Large intestine (tissue), 3 donors: Measurements from ENCODE around the gene ZBTB42. TPM values are rescaled to one million over a fixed set of nuclear protein-coding genes. Genes with fewer than 3 reads are reported as not detected.
"Not testable (repeated sequence)": the region's sequence is repeated elsewhere in the genome, so short reads cannot be mapped to it uniquely, and the experiment has no call there.

ENCODE experiments used
- DNase-seq, 2 donors: peaks; one replicate each; pipeline versions ENCODE4 v3.0.0 to v3.0.0-alpha.2; 2013
- H3K27ac ChIP-seq: one replicate; pipeline ENCODE4 v1.5.1; 2013; ENCODE audit warnings: low read length
- H3K27me3 ChIP-seq: 2 replicates; pipeline ENCODE4 v1.6.1; 2013; ENCODE audit warnings: low read length; ENCODE audit not compliant: control insufficient read depth, insufficient read depth
- H3K36me3 ChIP-seq: 2 replicates; pipeline ENCODE4 v1.6.1; 2013; ENCODE audit warnings: low read length; ENCODE audit not compliant: control insufficient read depth, insufficient read depth
- H3K4me1 ChIP-seq: one replicate; pipeline ENCODE4 v1.6.1; 2013; ENCODE audit warnings: low read length; ENCODE audit not compliant: control insufficient read depth, insufficient read depth
- H3K4me3 ChIP-seq: one replicate; pipeline ENCODE4 v1.5.1; 2013; ENCODE audit warnings: low read length
- H3K9me3 ChIP-seq: one replicate; pipeline ENCODE4 v1.6.1; 2013; ENCODE audit warnings: mild to moderate bottlenecking, low read depth, low read length, moderate library complexity; ENCODE audit not compliant: control insufficient read depth
- WGBS: methylation state at CpG from one replicate; pipeline ENCODE4 v1.1.5; 2013; ENCODE audit warnings: low lambda C conversion rate; ENCODE audit not compliant: insufficient coverage; 5-methylcytosine and 5-hydroxymethylcytosine counted together
- polyA plus RNA-seq: library from polyadenylated mRNA; unstranded; fragments of 120-200 nt; gene quantifications from one replicate; pipeline ENCODE4 v1.2.1, GENCODE V29; 2013

The ZBTB42 gene
- polyA plus RNA-seq, 1 donor: 6.0 TPM

DNA sequence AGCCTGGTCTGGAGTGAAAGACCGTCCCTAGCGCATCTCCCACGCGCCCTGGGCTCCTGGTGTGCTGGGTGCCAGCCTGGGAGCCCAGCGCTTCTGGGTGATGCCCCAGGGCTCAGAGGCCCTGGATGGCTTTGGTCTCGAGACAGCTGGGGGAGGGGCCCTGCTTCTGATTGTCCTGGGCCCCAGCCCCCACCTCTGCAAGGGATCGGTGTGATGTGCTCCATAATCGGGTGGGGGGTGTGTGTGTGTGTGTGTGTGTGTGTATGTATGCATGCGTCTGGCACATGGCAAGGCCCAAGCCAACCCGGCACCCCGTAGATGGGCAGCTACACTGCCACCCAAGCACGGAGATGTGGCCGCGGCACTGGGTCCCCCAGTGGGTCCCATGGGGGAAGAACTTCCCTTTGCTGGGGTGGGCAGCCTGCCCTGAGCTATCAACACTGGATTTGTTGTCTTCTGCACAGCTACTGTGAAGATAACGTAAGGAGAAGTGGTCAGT lies 3.1 kb downstream of the ZBTB42 start:
- H3K9me3 ChIP-seq: peaks cover 2% of the 10 kb centered on the region
- no peaks in the 10 kb centered on the region for H3K36me3 ChIP-seq
- peaks cover 26% of the 10 kb centered on the region for H3K4me1 ChIP-seq
- H3K27ac ChIP-seq: no peak overlapping the region
- no peaks in the 10 kb centered on the region for H3K27me3 ChIP-seq
- WGBS: no CpG with 5 or more reads among the region's 15 CpGs
- H3K4me3 ChIP-seq: no peak overlapping the region
- no peak for DNase-seq

DNA sequence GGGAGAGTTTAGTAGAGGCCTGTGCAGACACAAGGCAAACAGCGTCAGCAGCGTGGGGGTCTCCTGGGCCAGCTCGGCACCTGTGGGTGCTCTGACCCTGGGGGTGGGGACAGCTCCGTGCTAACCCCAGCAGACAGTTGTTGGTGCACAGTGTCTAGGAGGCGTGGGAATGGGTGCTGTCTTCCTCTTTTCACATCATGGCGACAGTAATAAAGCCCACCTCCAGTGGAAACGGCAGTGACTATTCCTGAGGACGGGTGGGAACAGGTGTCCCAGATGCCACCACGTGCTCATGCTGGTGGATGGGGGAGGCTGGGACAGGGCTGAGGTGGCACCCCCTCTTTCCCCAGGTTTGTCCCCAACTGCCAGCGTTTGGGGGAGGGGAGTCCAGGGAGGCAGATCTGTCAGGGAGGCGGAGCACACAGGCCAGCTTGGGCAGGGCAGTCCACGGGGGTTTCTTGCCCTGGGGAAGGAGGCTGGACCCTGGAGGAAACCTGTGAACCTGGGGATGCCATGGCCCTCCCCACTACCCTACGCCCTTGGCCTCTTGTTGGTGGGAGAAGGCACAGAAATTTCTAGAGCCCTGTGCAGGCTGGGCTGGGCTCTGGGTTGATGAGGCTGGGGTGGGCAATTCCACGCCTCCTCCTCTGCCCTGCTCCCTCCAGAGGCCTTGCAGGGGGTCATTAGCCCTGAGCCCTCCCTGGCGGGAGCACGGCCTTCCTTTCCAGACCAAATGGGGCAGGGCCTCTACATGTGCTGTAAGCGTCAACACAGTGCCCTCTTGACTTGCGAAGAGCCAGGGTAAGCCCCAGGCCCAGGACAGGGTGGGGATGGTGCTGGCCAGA lies 3.8 kb downstream of the ZBTB42 start:
- no peak for DNase-seq
- Histone ChIP-seq H3K9me3 (peaks cover 2% of the 10 kb centered on the region), H3K27ac (no peak overlapping the region), H3K27me3 (no peaks in the 10 kb centered on the region), H3K4me3 (no peak overlapping the region), H3K36me3 (no peaks in the 10 kb centered on the region), H3K4me1 (peaks cover 23% of the 10 kb centered on the region)
- WGBS: no CpG with 5 or more reads among the region's 18 CpGs

GRCh38 chr14:104805326-104805678 lies 4.4 kb downstream of the ZBTB42 start:
- WGBS: no CpG with 5 or more reads among the region's 3 CpGs
- H3K4me3 ChIP-seq: no peak overlapping the region
- peaks cover 19% of the 10 kb centered on the region for H3K4me1 ChIP-seq
- no peaks in the 10 kb centered on the region for H3K36me3 ChIP-seq
- no peak overlapping the region for H3K27ac ChIP-seq
- no peak for DNase-seq
- H3K9me3 ChIP-seq: peaks cover 2% of the 10 kb centered on the region
- H3K27me3 ChIP-seq: no peaks in the 10 kb centered on the region

GRCh38 chr14:104805941-104806624 lies 5.2 kb downstream of the ZBTB42 start:
- peaks cover 2% of the 10 kb centered on the region for H3K9me3 ChIP-seq
- H3K27ac ChIP-seq: no peak overlapping the region
- DNase-seq: no peak
- H3K36me3 ChIP-seq: no peaks in the 10 kb centered on the region
- no peak overlapping the region for H3K4me3 ChIP-seq
- peaks cover 19% of the 10 kb centered on the region for H3K4me1 ChIP-seq
- H3K27me3 ChIP-seq: no peaks in the 10 kb centered on the region
- 69% methylated on average over 2 of the region's 14 CpGs for WGBS

- Histone ChIP-seq H3K27me3 (no peaks in the 10 kb centered on the region), H3K4me3 (no peak overlapping the region), H3K27ac (no peak overlapping the region), H3K36me3 (no peaks in the 10 kb centered on the region), H3K4me1 (peaks cover 11% of the 10 kb centered on the region), H3K9me3 (peaks cover 2% of the 10 kb centered on the region)
- no peak for DNase-seq
- WGBS: 100% methylated on average over 1 of the region's 10 CpGs
Observed at GRCh38 chr14:104806625-104807465, 5.9 kb downstream of the ZBTB42 start.

GRCh38 chr14:104808456-104808855 lies 7.6 kb downstream of the ZBTB42 start:
- no CpG with 5 or more reads among the region's 6 CpGs for WGBS
- no peak for DNase-seq
- no peaks in the 10 kb centered on the region for H3K4me1 ChIP-seq
- no peaks in the 10 kb centered on the region for H3K9me3 ChIP-seq
- no peaks in the 10 kb centered on the region for H3K36me3 ChIP-seq
- H3K4me3 ChIP-seq: no peak overlapping the region
- no peak overlapping the region for H3K27ac ChIP-seq
- no peaks in the 10 kb centered on the region for H3K27me3 ChIP-seq

DNA sequence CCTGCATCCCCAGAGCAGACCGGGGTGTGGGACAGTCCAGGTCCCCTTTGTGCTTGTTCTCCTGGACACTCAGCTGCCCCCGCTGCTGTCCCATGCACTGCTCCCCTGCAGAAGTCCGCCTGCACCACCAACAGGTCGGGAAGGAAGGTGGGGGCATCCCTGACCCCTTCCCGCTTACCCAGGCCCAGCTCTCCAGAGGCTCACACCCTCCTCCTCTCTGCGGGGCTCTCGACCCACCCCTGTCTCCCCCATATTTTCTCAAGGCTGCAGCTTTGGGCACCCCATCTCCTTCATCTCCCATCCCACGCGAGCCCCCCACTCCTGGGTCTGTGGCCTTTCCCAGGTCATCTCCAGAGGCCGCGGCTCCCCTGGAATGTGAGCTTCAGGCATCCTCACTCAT lies 9.4 kb downstream of the ZBTB42 start:
- 100% methylated on average over 1 of the region's 11 CpGs for WGBS
- Histone ChIP-seq H3K27me3 (no peaks in the 10 kb centered on the region), H3K9me3 (no peaks in the 10 kb centered on the region), H3K27ac (no peak overlapping the region), H3K4me1 (peaks cover 2% of the 10 kb centered on the region), H3K4me3 (no peak overlapping the region), H3K36me3 (no peaks in the 10 kb centered on the region)
- no peak for DNase-seq

GRCh38 chr14:104813286-104813685 lies 12.4 kb downstream of the ZBTB42 start:
- DNase-seq: no peak

GRCh38 chr14:104814701-104815100 lies 13.8 kb downstream of the ZBTB42 start:
- no CpG with 5 or more reads among the region's 15 CpGs for WGBS
- H3K4me1 ChIP-seq, H3K36me3 ChIP-seq, DNase-seq, H3K27me3 ChIP-seq, H3K9me3 ChIP-seq: not testable (repeated sequence)
- peak overlapping the region; percentile 92 for H3K4me3 ChIP-seq
- H3K27ac ChIP-seq: peak overlapping the region; percentile 84

More at GRCh38 chr14:104813286-104813685, 12.4 kb downstream of the ZBTB42 start:
- H3K4me3 ChIP-seq: no peak overlapping the region
- peaks cover under 1% of the 10 kb centered on the region for H3K9me3 ChIP-seq
- H3K27me3 ChIP-seq: no peaks in the 10 kb centered on the region
- H3K4me1 ChIP-seq: peaks cover 8% of the 10 kb centered on the region
- WGBS: 75% methylated on average over 1 of the region's 7 CpGs
- no peak overlapping the region for H3K27ac ChIP-seq
- no peaks in the 10 kb centered on the region for H3K36me3 ChIP-seq

DNA sequence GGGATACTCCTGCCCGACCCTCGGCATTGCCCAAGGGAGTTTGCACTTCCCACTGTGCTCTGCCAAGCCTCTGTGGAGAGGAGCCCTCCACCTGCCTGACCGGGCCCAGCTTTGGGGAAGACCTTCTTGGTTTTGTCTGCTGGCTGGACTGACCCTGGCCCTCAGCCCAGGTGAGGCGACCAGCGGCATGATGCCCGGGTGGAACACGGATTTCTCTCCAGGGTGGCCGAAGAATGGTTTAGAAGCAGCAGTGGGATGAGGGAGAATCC lies 15.6 kb downstream of the ZBTB42 start:
- no peak for DNase-seq
- Histone ChIP-seq H3K4me3 (peak overlapping the region; percentile 92), H3K9me3 (peaks cover 4% of the 10 kb centered on the region), H3K27ac (peak overlapping the region; percentile 84), H3K36me3 (no peaks in the 10 kb centered on the region), H3K4me1 (peaks cover 8% of the 10 kb centered on the region), H3K27me3 (no peaks in the 10 kb centered on the region)
- WGBS: no CpG with 5 or more reads among the region's 8 CpGs
